ENCODE results near the gene RPUSD1.
"Not testable (repeated sequence)": the region's sequence is repeated elsewhere in the genome, so short reads cannot be mapped to it uniquely, and the experiment has no call there.

The RPUSD1 gene

GRCh38 chr16:787978-788398 is at the start of gene RPUSD1:
Gene RPUSD1 (minus strand): TSS chr16:788381. CDS start chr16:787737, 644 bp downstream.
- FAIRE-seq, result no peak

- not testable (repeated sequence) for FAIRE-seq
Observed at GRCh38 chr16:836822-837221, 48.6 kb upstream of the RPUSD1 start.

- no peak for FAIRE-seq
Observed at GRCh38 chr16:836221-836620, 48.0 kb upstream of the RPUSD1 start.

GRCh38 chr16:835373-835772 is 47.2 kb upstream of the RPUSD1 start:
- no peak for FAIRE-seq

- FAIRE-seq, result no peak
Observed at GRCh38 chr16:833411-833810, 45.2 kb upstream of the RPUSD1 start.

GRCh38 chr16:832652-833336 is 44.6 kb upstream of the RPUSD1 start:
- FAIRE-seq, result no peak

GRCh38 chr16:831571-832413 is 43.6 kb upstream of the RPUSD1 start:
- no peak for FAIRE-seq

- no peak for FAIRE-seq
Observed at GRCh38 chr16:830871-831570, 42.8 kb upstream of the RPUSD1 start.

- FAIRE-seq, result no peak
Observed at GRCh38 chr16:830107-830870, 42.1 kb upstream of the RPUSD1 start.

- FAIRE-seq, result no peak
Observed at GRCh38 chr16:828891-829290, 40.7 kb upstream of the RPUSD1 start.

- no peak for FAIRE-seq
Observed at GRCh38 chr16:827513-827912, 39.3 kb upstream of the RPUSD1 start.

- no peak for FAIRE-seq
Observed at GRCh38 chr16:825341-826061, 37.3 kb upstream of the RPUSD1 start.

GRCh38 chr16:824601-825000 is 36.4 kb upstream of the RPUSD1 start:
- no peak for FAIRE-seq

- FAIRE-seq, result no peak
Observed at GRCh38 chr16:824194-824593, 36.0 kb upstream of the RPUSD1 start.

- no peak for FAIRE-seq
Observed at GRCh38 chr16:822909-823297, 34.7 kb upstream of the RPUSD1 start.

GRCh38 chr16:822174-822908 is 34.2 kb upstream of the RPUSD1 start:
- no peak for FAIRE-seq

GRCh38 chr16:821751-822150 is 33.6 kb upstream of the RPUSD1 start:
- no peak for FAIRE-seq

GRCh38 chr16:820748-821147 is 32.6 kb upstream of the RPUSD1 start:
- no peak for FAIRE-seq

GRCh38 chr16:820044-820408 is 31.8 kb upstream of the RPUSD1 start:
- not testable (repeated sequence) for FAIRE-seq

- FAIRE-seq, result no peak
Observed at GRCh38 chr16:819336-820043, 31.3 kb upstream of the RPUSD1 start.

GRCh38 chr16:818592-818991 is 30.4 kb upstream of the RPUSD1 start:
- FAIRE-seq, result no peak
